GM21381 (cell line): ENCODE data around the gene WNK2.

Source experiments
- ATAC-seq: cut with Tn5 transposase; IDR thresholded peaks from one replicate; pipeline ENCODE4 v1.9.1; 2021; ENCODE audit warnings: mild to moderate bottlenecking, moderate library complexity; ENCODE audit not compliant: unreplicated experiment

WNK2 gene

DNA sequence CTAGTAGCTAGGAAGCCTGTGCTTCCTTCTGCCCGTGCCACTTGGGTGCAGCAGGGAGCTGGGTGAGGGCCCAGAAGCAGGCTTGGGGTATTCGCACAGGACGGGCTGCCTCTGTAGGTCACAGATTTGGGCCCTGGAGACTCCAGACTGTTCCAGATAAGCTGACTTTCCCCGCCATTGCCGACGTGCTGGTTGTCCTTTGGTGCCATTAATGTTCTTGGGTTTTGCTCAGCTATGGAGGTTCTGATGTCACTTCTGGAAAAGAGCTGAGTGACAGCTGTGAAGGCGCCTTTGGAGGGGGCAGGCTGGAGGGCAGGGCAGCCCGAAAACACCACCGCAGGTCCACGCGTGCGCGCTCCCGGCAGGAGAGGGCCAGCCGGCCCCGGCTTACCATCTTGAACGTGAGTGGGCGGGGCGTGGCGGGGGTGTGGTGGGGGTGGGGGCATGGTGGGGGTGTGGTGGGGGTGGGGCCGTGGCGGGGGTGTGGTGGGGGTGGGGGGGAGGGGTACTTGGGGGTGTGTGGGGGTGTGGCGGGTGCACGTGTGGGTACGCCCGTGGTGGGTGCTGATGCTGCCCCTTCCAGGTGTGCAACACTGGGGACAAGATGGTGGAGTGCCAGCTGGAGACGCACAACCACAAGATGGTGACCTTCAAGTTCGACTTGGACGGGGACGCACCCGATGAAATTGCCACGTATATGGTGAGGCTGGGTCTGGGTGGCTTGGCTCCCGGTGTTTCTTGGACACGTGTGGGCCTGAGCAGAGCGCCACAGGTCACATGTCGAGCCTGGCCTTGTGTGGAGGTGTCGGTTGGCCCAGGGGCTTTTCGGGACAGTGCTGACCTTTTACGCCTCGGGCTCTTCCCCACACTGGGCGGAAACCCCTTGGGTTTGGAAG lies 79.6 kb downstream of the WNK2 start:
- ATAC-seq: no peak

DNA sequence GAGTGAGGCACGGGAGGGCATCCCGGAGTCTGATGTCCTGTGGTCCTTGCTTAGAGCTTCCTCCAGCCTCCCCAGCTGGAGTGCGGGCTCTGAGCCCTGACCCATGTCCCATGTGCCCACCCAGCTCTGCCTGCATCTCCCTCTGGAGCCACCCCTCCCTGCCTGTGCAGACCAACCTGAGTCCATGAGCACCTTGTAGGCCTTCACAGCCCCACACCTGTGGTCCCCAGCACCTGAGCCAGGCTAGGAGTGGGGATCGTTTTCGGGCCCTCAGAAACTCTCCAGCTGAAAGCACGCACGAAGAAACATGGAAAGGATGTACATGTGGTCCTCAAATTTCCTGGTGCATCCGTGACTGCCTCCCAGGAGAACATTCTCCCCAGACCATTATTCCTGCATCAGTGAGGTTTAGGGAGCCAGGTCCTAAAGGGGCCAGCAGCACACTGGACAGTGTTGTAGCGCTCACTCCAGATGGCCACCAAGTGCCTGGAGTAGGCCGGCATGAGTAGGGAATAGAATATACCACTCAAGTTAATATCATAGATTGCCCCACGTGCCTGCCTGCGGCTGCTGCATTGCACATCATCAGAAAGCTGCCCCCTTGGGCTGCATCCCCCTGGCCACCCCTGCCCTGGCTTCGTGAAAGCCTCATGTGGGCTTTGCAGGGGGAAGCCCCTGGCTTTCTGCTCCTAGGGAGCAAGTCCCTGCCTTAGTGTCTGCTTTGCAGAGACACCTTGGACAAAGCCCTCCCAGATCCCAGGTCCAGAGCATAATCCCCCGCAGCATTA lies 80.6 kb downstream of the WNK2 start:
- no peak for ATAC-seq

DNA sequence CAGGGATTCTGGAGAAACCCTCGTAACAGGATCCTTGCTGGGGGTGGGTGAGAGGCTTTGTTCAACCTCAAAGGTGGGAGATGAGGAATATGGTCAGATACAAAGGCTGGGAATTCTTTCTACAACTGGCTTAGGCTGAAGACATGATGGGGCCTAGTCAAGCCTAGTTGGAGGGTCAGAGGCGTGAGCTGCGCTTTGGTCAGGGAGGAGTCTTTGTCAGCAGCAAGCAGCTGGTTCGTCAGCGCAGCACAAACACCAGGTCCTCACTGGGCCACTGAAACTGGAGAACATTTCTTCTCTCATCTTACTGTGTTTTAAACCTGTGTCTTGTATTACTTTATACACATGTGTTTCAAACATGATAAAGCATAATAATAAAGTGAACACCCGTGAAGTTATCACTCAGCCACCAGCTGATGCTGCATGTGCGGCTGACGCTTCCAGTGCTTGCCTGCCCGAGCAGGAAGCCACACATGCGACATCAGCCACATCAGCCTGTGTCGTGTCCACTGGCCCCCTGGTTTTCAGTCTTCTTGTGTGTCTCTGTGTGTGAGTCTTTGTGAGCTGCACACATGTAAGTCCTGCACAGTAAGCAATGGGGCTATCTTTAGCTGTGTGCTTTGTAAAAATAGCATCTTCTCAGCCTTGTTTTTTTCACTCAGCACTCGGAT lies 81.5 kb downstream of the WNK2 start:
- no peak for ATAC-seq

DNA sequence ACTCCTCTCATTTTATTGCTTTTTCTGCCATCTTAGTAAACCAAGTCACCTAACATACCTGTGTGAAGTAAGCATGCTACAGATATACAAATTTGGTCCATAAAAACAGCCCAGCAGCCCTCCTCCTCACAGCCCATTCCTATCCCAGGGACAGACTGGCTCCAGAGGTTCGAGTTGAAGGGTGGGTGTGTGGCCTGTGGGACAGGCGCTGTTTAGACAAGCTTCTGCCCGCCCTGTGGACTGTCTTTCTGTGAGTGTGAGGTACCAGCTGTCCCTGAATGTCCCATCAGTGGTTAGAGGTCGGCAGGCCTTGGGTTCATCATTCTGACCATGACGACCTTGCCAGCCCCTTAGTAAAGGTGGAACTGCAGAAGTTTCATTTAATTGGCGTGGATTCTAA lies 82.0 kb downstream of the WNK2 start:
- ATAC-seq: no peak

DNA sequence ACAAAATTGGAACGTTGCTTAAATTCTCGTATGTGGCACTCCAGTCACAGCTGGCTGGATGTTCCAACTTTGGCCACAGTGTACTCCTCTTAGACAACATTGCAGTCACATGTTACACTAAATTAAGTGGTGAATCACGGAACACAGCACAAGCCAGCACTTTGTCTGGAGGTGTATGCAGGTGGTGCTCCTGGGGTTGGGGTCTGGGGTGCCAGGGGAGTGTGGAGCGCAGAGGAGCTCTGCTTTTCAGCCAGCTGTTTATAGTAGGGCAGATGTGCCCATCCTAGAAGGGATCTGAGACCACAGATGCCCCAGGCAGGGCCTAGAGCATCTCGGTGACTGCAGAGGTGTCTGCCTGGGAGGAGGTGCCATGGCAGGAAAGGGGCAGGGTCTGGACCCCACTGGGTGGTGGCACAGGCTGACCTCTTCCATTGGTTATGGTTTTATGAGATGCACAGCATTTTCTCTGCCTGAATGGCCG lies 82.6 kb downstream of the WNK2 start:
- no peak for ATAC-seq

DNA sequence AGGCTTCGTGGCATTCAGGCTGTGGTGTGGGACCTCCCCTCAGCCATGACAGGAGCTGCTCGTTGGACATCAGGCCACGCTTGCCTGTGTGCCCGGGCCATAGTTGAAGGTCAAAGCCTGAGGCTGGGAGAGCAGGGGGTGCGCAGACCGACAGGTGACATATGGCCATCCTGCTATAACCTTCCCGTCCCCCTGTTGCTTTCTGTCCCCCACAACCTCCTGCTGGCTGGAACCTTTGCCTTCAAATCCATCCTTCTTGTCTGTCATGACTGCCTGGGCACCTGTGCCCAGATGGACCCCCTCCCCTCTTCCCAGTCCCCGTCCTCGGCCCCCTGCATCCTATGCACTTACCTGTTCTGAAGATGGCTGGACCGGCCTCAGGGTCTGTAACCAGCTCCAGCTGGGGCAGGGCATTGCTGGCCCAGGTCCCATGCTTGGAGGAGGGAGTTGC lies 83.2 kb downstream of the WNK2 start:
- ATAC-seq: no peak

DNA sequence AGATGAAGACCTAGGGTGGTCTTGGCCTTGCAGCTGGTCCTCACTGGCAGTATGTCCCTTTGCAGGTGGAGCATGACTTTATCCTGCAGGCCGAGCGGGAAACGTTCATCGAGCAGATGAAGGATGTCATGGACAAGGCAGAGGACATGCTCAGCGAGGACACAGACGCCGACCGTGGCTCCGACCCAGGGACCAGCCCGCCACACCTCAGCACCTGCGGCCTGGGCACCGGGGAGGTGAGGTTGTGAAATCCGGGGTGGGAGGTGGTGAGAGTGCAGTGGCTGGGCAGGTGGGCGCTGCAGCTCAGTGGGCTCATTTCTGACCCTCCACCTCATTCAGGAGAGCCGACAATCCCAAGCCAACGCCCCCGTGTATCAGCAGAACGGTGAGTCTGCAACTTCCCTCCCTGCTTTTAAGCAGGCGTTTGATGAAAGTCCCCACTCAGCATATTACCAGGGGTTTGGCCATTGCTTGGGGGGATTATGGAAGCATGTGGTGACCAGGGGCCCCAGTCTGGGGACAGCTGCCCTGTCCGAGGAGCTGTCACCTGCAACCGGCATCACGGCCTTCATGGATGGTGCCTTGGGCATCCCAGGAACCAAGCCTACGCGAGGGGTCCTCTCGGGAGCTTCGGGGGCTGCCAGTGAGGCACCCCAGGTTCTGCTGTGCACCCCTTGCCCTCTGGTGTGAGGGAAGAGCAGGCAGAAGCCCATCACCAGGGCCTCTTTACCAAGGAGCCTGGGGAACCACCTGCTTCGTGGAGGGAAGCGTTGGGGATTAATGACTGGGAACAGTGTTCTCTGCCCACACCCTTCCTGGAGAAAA lies 84.0 kb downstream of the WNK2 start:
- no peak for ATAC-seq

DNA sequence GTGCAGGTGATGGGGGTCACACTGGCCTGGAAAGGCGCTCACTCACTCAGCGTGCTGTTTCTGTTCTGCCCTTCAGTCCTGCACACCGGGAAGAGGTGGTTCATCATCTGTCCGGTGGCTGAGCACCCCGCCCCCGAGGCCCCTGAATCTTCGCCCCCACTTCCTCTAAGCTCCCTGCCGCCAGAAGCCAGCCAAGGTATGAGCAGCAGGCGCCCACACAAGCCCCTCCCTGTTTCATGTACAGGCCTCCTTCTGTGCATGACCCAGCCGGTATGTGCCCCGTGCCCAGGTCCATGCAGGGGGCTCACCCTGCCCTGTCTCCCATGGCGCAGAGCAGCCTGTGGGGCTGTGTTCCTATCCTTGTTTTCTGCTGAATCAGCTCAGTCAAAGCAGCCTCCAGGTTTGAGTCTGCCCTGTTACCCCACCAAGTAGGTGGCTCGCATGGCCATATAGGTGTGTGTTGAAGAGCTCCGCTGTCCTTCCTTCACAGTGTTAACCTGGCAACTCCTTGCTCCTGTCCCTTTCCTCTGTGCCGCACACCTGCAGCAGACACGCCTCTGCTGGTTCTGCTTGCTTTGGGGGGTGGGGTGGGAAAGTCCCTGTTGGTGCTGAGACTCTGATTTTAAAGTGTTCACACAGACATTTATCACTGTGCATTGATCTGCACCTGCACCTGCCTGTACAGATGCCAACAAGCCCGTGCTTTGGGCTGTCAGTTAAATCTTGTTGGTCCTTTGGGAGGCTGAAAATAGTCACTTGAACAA lies 84.8 kb downstream of the WNK2 start:
- ATAC-seq: no peak

DNA sequence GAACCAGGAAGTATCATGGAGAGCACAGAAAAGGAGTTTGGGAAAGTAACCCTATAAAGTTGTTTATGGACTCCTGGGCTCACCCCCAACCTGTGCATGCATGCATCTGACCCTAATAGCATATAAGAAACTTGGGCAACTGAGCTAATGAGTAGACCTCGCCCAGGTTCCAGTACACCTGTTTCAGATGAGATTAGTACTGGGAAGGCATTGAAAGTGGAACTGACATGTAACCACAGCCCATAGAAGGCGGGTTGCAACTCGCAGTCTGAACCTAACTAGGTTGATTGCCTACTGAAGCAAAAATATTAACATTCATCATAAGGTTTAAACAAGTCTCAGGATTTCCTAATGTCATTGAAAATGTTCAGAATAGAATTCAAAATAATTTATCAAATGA lies 87.0 kb downstream of the WNK2 start:
- ATAC-seq: no peak

DNA sequence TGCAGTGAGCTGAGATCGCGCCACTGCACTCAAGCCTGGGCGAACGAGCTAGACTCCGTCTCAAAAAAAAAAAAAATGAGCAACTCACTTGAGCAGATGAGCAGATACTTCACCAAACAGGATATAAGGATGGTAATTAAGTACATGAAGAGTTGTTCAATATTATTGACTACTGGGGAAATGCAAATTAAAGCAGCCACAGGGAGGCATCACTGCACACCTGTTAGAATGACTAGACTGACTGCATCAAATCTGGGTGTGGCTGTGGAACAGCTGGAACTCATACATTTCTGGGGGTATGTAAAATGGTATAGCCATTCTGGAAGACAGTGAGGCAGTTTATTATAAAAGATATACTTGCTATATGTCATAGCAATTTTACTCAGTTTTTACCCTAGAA lies 93.0 kb downstream of the WNK2 start:
- ATAC-seq: no peak

DNA sequence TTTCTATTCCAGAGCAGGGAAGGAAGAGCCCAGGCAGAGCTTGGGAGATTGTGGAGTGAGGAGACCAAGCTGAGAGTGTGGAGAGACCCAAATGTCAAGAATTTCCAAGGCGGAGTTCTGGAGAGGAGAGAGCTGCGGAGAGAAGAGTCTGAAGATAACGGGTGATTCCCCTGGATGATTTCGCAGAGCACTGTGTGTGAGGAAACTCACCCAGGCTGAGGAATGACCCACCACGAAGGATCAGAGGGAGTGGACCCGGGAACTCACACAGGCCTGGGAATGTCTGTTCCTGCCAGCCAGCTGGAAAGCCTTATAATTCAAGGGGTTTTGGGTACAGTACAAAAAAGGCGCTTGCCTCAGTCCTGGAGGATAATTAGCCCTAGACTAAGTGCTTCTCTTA lies 94.2 kb downstream of the WNK2 start:
- ATAC-seq: no peak

DNA sequence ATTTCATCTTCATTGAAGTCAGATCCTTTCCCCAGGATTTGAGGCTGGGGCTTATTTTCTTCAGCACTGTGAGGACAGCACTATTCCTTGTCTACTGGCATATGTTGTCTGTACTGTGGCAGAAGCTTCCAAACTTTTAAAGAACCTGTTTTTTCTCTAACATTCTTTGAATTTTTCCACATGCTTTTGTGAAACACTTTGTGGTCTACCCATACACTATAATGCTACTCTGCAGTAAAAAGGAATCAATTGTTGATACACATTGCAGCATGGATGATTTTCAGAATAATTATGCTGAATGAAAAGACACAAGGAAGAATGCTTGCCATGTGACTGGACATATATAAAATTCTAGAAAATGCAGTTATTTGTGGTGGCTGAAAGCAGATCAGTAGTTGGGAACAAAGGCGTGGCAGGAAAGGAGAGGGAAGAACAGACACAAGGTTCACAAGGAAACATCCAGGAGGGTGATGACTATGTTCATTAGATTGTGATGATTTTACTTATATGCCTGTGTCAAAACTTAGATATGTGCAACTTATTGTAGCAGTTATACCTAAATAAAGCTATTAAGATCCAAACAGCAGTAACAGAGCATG lies 96.8 kb downstream of the WNK2 start:
- ATAC-seq: no peak

DNA sequence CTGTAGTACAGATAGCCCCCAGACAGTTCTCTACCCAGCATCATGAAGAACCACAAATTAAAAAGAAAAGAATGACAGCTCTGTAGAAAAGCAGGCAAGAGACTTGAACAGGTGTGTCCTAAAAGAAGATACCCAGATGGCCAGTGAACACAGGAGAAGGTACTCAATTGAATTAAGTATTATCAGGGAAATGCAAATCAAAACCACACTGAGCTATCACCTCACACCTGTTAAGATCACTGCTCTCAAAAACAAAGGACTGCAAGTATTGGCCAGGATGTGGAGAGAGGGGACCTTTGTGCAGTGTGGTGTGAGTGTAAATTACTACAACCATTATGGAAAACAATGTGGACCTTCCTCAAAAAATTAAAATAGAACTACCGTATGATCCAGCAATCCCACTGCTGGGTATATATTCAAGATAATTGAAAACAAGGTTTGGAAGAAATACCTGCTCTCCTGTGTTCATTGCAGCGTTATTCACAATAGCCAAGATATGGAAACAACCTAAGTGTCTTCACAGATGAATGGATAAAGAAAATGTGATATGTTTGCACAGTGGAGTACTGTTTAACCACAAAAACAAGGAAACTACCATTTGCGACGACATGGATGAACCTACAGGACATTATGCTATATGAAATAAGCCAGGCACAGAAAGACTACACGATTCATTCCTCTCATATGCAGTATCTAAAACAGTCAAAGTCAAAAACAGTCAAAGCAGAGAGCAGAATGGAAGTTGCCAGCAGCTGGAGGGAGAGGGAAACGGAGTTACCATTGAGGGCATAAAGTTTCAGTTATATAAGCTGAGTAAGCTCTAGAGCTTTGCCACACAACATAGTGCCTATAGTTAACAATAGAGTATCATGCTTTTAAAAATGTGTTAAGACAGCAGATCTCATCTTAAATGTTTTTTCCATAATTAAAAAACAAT lies 102.6 kb downstream of the WNK2 start:
- no peak for ATAC-seq

DNA sequence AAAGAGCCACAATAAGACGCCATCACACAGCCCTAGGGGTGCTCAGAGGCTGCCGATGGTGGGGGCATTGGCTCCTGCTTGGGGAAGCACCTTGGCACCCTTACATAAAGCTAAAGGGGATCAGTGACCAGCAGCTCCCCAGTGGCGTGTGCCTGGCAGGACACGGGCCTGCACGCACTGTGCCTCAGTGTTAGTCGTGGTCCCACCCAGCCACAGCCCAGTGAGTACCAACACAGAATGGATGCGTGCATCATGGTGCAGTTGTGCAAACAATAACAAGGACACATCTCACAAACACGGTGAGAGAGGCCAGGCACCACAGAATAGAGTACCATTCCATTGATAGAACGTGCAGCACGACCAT lies 103.2 kb downstream of the WNK2 start:
- ATAC-seq: no peak

DNA sequence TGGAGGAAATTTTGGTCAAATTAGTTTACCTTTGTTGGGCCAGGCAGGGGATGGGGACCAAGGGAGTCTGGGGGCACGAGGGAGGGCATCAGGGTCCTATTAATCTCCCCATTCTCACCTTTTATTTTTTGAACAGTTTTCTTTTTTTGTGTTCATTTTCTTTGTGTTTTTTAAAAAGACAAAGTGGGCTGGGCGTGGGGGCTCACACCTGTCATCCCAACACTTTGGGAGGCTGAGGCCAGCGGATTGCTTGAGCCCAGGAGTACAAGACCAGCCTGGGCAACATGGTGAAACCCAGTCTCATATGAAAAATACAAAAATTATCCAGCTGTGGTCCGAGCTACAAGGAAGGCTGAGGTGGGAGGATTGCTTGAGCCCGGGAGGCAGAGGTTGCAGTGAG lies 103.7 kb downstream of the WNK2 start:
- no peak for ATAC-seq

DNA sequence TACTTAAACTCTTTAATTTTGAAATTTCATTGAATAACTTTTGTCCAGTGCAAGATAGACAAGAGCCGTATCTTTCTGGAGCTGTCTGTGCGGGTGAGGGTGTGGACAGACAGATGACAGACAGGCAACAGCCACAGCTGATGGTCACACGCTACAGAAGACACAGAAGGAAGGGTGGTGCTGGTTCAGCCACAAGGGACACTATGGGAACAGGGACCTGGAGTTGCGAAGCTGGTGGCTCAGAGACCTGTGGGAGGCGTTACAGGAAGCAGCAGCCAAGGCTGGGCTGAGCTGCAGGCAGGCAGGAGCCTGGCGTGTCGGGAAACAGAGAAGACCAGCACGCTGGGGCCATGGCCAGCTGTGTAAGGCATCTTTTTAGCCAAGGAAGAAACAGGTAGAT lies 104.4 kb downstream of the WNK2 start:
- ATAC-seq: no peak

DNA sequence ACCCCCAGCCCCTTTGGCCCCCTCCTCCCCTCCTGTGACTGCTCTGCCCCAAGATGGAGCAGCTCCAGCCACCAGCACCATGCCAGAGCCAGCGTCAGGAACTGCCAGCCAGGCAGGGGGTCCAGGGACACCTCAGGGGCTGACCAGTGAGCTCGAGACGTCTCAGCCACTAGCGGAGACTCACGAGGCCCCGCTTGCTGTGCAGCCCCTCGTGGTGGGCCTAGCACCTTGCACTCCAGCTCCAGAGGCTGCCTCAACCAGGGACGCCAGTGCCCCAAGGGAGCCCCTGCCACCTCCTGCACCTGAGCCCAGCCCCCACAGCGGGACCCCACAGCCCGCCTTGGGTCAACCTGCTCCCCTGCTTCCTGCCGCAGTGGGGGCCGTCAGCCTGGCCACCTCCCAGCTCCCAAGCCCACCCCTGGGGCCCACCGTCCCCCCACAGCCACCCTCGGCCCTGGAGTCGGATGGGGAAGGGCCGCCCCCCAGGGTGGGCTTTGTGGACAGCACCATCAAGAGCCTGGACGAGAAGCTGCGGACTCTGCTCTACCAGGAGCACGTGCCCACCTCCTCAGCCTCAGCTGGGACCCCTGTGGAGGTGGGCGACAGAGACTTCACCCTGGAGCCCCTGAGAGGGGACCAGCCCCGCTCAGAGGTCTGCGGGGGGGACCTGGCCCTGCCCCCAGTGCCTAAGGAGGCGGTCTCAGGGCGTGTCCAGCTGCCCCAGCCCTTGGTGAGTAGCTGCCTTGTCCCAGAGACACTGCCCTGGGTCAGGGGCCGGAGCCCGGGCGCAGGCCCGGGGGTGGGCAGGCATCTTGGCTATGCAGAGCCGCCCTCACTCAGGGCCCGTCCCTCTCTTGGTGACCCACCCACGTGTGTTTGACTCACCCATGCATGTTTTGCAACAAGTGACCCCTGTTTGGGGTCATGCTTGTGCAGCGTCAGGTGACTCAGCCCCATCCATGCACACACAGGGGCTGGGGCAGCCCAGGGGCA lies 105.2 kb downstream of the WNK2 start:
- no peak for ATAC-seq
